ENCODE results near the gene SCGB1C1. TPM values are rescaled to one million over a fixed set of nuclear protein-coding genes. Genes with fewer than 3 reads are reported as not detected.
A peak's percentile ranks its signal among the peaks of the same experiment; 100 is the strongest.

Gene SCGB1C1
- total RNA-seq, 4 donors from 2014 or later: not detected

DNA sequence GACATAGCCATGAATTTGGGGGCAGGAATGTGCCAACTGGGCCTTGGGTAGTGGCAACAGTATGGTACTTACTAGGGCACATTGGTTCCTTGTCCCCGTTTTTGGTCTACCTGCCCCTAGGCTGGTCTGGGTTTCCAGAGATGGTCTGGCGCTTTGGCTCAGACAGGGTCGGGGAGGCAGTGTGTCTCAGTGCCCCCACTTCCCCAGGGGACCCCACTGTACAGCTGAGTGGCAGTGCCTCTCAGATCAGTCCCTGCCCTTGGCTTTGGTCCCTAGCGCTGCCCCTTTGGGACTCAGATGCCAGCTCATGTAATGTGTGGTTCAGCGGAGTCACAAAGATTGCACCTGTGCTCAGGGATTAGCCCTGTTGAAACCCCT lies 17.9 kb downstream of the SCGB1C1 start:
- Histone ChIP-seq H3K27me3 (no peaks in the 10 kb centered on the region), H3K36me3 (peaks cover 7 to 62% (median 28%) of the 10 kb centered on the region in 3 donors), H3K4me3 (no peak overlapping the region), H3K27ac (peak overlapping the region in 1 of 4 donors; percentile 98), H3K4me1 (peaks cover 14 to 32% (median 19%) of the 10 kb centered on the region in 4 donors), H3K9me3 (no peaks in the 10 kb centered on the region)
- WGBS, 2 donors: 84 to 96% methylated on average over 5 of the region's 5 CpGs
- TF ChIP-seq POLR2A (IDR thresholded peaks at IDR 0.05): no peak
- TF ChIP-seq EP300 (IDR thresholded peaks at IDR 0.05): no peak
- DNase-seq (ENCODE audit: low spot score in 2 of 2): no peak

DNA sequence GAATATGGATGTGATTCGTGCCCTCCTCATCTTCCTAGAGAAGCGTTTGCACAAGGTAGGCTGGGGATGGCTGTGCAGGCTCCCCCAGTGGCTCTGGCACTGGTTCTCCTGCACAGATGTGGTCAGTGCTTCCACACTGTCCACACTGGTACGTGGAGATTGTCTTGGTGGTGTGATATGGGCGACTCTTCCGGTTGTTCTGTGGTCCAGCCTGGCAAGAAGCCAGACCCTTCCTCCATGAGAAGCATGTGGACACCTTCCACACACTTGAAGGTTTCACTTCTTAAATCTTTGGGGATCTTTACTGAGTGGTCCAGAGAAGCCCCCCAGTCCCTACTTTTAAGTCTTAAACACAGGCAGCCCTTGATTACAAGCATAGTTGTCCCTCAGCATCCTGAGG lies 18.4 kb downstream of the SCGB1C1 start:
- no peak for DNase-seq (ENCODE audit: low spot score in 2 of 2)
- Histone ChIP-seq H3K9me3 (no peaks in the 10 kb centered on the region), H3K4me3 (no peak overlapping the region), H3K36me3 (peaks cover 7 to 67% (median 28%) of the 10 kb centered on the region in 3 donors), H3K4me1 (peaks cover 11 to 27% (median 14%) of the 10 kb centered on the region in 4 donors), H3K27me3 (no peaks in the 10 kb centered on the region), H3K27ac (no peak overlapping the region)
- no peak for TF ChIP-seq POLR2A (IDR thresholded peaks at IDR 0.05)
- 68 to 100% methylated on average over 2 to 3 of the region's 5 CpGs for WGBS, 2 donors

DNA sequence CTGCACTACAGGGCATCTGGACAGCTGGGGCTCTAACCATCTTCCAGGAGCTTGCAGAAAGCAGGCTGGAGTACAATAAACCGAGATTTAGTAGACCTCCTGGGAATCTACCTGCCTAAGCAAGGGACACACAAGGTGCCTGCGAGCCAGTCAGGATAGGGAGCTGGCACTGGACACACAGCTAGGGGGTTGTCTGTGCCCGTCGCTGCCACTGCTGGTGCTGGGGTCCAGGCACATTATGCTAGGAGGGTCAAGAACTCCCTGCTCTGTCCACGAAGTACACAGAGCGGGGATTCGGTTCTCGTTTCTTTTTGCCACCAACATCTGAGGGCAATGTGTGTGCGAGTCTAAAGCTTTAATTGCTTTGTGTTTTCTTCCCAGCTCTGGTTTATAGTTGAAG lies 18.9 kb downstream of the SCGB1C1 start:
- Histone ChIP-seq H3K27me3 (no peaks in the 10 kb centered on the region), H3K9me3 (no peaks in the 10 kb centered on the region), H3K4me1 (peaks cover 11 to 24% (median 12%) of the 10 kb centered on the region in 4 donors), H3K4me3 (no peak overlapping the region), H3K36me3 (peaks cover 7 to 71% (median 28%) of the 10 kb centered on the region in 3 donors), H3K27ac (no peak overlapping the region)
- DNase-seq (ENCODE audit: low spot score in 2 of 2): no peak
- TF ChIP-seq EP300 (IDR thresholded peaks at IDR 0.05) (no peak), POLR2A (IDR thresholded peaks at IDR 0.05) (no peak)
- TF ChIP-seq, protein P1, sequence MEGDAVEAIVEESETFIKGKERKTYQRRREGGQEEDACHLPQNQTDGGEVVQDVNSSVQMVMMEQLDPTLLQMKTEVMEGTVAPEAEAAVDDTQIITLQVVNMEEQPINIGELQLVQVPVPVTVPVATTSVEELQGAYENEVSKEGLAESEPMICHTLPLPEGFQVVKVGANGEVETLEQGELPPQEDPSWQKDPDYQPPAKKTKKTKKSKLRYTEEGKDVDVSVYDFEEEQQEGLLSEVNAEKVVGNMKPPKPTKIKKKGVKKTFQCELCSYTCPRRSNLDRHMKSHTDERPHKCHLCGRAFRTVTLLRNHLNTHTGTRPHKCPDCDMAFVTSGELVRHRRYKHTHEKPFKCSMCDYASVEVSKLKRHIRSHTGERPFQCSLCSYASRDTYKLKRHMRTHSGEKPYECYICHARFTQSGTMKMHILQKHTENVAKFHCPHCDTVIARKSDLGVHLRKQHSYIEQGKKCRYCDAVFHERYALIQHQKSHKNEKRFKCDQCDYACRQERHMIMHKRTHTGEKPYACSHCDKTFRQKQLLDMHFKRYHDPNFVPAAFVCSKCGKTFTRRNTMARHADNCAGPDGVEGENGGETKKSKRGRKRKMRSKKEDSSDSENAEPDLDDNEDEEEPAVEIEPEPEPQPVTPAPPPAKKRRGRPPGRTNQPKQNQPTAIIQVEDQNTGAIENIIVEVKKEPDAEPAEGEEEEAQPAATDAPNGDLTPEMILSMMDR (IDR thresholded peaks at IDR 0.05): no peak
- 82 to 83% methylated on average over 8 to 9 of the region's 9 CpGs for WGBS, 2 donors

DNA sequence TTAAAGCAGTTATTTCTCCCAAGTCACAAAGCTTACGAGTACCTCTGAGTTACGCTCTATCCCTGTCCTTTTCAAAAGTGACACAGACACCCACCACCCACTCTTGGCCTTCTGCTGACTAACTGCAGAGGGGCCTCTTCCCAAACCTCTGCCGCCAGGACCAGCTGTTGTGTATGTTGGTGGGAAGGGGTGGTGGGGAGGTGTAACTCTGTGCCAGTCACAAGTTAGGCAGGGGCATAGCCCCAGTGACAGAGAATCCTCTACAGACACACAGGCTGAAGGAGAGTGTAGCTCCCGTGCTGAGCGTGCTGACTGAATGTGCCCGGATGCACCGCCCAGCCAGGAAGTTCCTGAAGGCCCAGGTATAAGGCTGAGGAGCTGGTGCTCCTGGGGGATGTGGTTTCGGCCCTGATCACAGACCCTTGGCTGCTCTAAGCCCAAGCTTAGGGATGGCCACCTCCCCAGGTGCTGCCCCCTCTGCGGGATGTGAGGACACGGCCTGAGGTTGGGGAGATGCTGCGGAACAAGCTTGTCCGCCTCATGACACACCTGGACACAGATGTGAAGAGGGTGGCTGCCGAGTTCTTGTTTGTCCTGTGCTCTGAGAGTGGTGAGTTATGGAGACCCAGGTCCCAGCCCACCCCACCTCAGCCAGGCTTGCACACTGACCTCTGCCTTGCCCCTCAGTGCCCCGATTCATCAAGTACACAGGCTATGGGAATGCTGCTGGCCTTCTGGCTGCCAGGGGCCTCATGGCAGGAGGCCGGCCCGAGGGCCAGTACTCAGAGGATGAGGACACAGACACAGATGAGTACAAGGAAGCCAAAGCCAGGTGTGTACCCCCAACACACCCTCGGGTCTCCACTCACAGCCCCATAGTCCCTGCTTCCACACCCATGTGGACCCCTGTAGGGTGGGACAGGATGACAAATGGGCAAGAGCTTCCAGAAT lies 19.5 kb downstream of the SCGB1C1 start:
- TF ChIP-seq, protein P1 (IDR thresholded peaks at IDR 0.05): no peak
- TF ChIP-seq POLR2A (IDR thresholded peaks at IDR 0.05): no peak
- no peak for TF ChIP-seq EP300 (IDR thresholded peaks at IDR 0.05)
- H3K4me3 ChIP-seq: no peak overlapping the region
- peaks cover 11 to 24% (median 12%) of the 10 kb centered on the region in 4 donors for H3K4me1 ChIP-seq
- H3K27me3 ChIP-seq: no peaks in the 10 kb centered on the region
- no peaks in the 10 kb centered on the region for H3K9me3 ChIP-seq
- DNase-seq (ENCODE audit: low spot score in 2 of 2): no peak
- H3K27ac ChIP-seq: no peak overlapping the region
- 91 to 93% methylated on average over 17 of the region's 17 CpGs for WGBS, 2 donors
- peaks cover 7 to 76% (median 28%) of the 10 kb centered on the region in 3 donors for H3K36me3 ChIP-seq

DNA sequence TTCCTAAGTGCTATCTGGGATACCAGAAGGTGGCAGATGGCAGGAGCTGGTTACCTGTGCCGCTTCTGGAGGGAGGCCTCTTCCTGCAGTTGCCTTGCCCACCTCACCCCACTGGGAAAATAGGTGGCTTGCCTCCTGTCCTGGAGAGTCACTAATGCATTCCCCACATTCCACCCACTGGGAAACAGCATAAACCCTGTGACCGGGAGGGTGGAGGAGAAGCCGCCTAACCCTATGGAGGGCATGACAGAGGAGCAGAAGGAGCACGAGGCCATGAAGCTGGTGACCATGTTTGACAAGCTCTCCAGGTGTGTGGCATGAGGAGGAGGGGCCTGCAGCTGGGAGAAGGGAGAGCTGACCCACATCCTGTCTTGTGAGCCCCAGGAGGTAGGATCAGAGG lies 20.2 kb downstream of the SCGB1C1 start:
- no peaks in the 10 kb centered on the region for H3K27me3 ChIP-seq
- H3K4me1 ChIP-seq: peaks cover 11 to 24% (median 12%) of the 10 kb centered on the region in 4 donors
- TF ChIP-seq EP300 (IDR thresholded peaks at IDR 0.05) (no peak), POLR2A (IDR thresholded peaks at IDR 0.05) (no peak)
- TF ChIP-seq, protein P1 (IDR thresholded peaks at IDR 0.05): no peak
- DNase-seq (ENCODE audit: low spot score in 2 of 2): no peak
- H3K4me3 ChIP-seq: no peak overlapping the region
- H3K27ac ChIP-seq: no peak overlapping the region
- peaks cover 7 to 82% (median 28%) of the 10 kb centered on the region in 3 donors for H3K36me3 ChIP-seq
- WGBS, 2 donors: 76 to 94% methylated on average over 3 to 4 of the region's 4 CpGs
- no peaks in the 10 kb centered on the region for H3K9me3 ChIP-seq

DNA sequence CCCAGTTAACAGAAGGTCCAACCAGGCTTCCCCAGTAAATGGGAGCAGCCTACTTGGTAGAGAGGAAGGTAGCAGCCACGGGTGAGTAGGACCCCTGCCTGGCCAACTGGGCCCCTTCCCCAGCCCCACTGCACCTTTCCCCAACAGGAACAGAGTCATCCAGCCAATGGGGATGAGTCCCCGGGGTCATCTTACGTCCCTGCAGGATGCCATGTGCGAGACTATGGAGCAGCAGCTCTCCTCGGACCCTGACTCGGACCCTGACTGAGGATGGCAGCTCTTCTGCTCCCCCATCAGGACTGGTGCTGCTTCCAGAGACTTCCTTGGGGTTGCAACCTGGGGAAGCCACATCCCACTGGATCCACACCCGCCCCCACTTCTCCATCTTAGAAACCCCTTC lies 21.2 kb downstream of the SCGB1C1 start:
- WGBS, 2 donors: 71 to 84% methylated on average over 7 of the region's 7 CpGs
- Histone ChIP-seq H3K4me1 (peaks cover 11 to 24% (median 12%) of the 10 kb centered on the region in 4 donors), H3K9me3 (no peaks in the 10 kb centered on the region), H3K36me3 (peaks cover 7 to 91% (median 28%) of the 10 kb centered on the region in 3 donors), H3K27ac (no peak overlapping the region), H3K27me3 (no peaks in the 10 kb centered on the region), H3K4me3 (no peak overlapping the region)
- TF ChIP-seq EP300 (IDR thresholded peaks at IDR 0.05) (no peak), POLR2A (IDR thresholded peaks at IDR 0.05) (no peak)
- TF ChIP-seq, protein P1 (IDR thresholded peaks at IDR 0.05): no peak
- no peak for DNase-seq (ENCODE audit: low spot score in 2 of 2)

All from tibial nerve (tissue), 4 donors.